HepG2 (cell line): ENCODE results near the gene ZDHHC16. TPM values are rescaled to one million over a fixed set of nuclear protein-coding genes. Genes with fewer than 3 reads are reported as not detected.

Experiments used
- FOXC1 ChIP-seq: sonication (generic); formaldehyde crosslinking; IDR thresholded peaks from 2 replicates; pipeline ENCODE4 v1.8.0; 2022; ENCODE audit warnings: mild to moderate bottlenecking, missing genetic modification reagents, borderline replicate concordance
- FUBP1 ChIP-seq: sonication (generic); formaldehyde crosslinking; IDR thresholded peaks from 2 replicates; pipeline ENCODE4 v1.5.1; 2020; ENCODE audit warnings: missing genetic modification reagents, mild to moderate bottlenecking, borderline replicate concordance
- HIVEP1 ChIP-seq: sonication (generic); formaldehyde crosslinking; IDR thresholded peaks from 2 replicates; pipeline ENCODE4 v1.4.0; 2020; ENCODE audit warnings: mild to moderate bottlenecking, missing genetic modification reagents
- HNF4G ChIP-seq, 2 experiments: sonication (generic) in 1 of 2; formaldehyde crosslinking in 1 of 2; IDR thresholded peaks; 2 replicates each; pipeline versions ENCODE4 v1.4.0 to v1.6.1; 2011 to 2020; ENCODE audit warnings: borderline replicate concordance in 2 of 2, low read depth in 2 of 2, mild to moderate bottlenecking in 2 of 2, low read length in 1 of 2, missing genetic modification reagents in 1 of 2, moderate library complexity in 1 of 2
- ISX ChIP-seq: sonication (generic); formaldehyde crosslinking; conservative IDR thresholded peaks from 2 replicates; pipeline ENCODE4 v1.5.0; 2020; ENCODE audit warnings: missing genetic modification reagents
- KAT8 ChIP-seq: IDR thresholded peaks from 2 replicates; pipeline ENCODE4 v1.6.1; 2016; ENCODE audit warnings: missing genetic modification reagents, missing compliant biosample characterization
- NFRKB ChIP-seq: fragments of 450-650 bp; IDR thresholded peaks from 2 replicates; pipeline ENCODE4 v1.6.1; 2017
- STAG1 ChIP-seq: sonication (generic); formaldehyde crosslinking; IDR thresholded peaks from 2 replicates; pipeline ENCODE4 v1.4.0; 2020; ENCODE audit warnings: missing genetic modification reagents
- TCF7 ChIP-seq: sonication (generic); IDR thresholded peaks from 2 replicates; pipeline ENCODE4 v1.6.1; 2016; ENCODE audit warnings: antibody characterized with exemption, low read depth
- TFDP1 ChIP-seq: IDR thresholded peaks from 2 replicates; pipeline ENCODE4 v1.6.1; 2016; ENCODE audit warnings: missing compliant biosample characterization, missing genetic modification reagents, borderline replicate concordance
- ZC3H13 ChIP-seq: sonication (generic); formaldehyde crosslinking; IDR thresholded peaks from 2 replicates; pipeline ENCODE4 v1.8.1; 2023; ENCODE audit warnings: mild to moderate bottlenecking, missing genetic modification reagents, moderate library complexity
- ZFP1 ChIP-seq: IDR thresholded peaks from 2 replicates; pipeline ENCODE4 v1.6.1; 2016
- ZNF367 ChIP-seq: sonication (generic); formaldehyde crosslinking; IDR thresholded peaks from 2 replicates; pipeline ENCODE4 v1.4.0; 2020; ENCODE audit warnings: missing genetic modification reagents, borderline replicate concordance
- ZNF430 ChIP-seq: sonication (generic); formaldehyde crosslinking; IDR thresholded peaks from 2 replicates; pipeline ENCODE4 v1.9.0; 2021; ENCODE audit warnings: mild to moderate bottlenecking, missing genetic modification reagents
- ZNF556 ChIP-seq: sonication (generic); formaldehyde crosslinking; IDR thresholded peaks from 2 replicates; pipeline ENCODE4 v1.4.0; 2020; ENCODE audit warnings: mild to moderate bottlenecking, missing genetic modification reagents, borderline replicate concordance
- ZNF577 ChIP-seq: sonication (generic); formaldehyde crosslinking; IDR thresholded peaks from 2 replicates; pipeline ENCODE4 v1.4.0; 2020; ENCODE audit warnings: mild to moderate bottlenecking, low read depth, missing genetic modification reagents, borderline replicate concordance
- ZNF589 ChIP-seq: sonication (generic); formaldehyde crosslinking; conservative IDR thresholded peaks from 2 replicates; pipeline ENCODE4 v1.8.0; 2022; ENCODE audit warnings: mild to moderate bottlenecking, moderate library complexity, missing genetic modification reagents
- polyA plus RNA-seq, 8 experiments: library from polyadenylated mRNA; depleted of rRNA in 3 of 8; stranded (reverse) in 7 of 8; unstranded in 1 of 8; fragments of >200 nt; fragmentation: Illumina TruSeq in 4 of 8; extraction: Trizol in 4 of 8; gene quantifications; 2 replicates each; pipeline versions ENCODE4 v1.2.1 to v1.2.3, GENCODE V29; 2011 to 2016; ENCODE audit warnings: low read depth in 4 of 8, missing spikeins in 1 of 8, mixed read lengths in 1 of 8; ENCODE audit not compliant: insufficient read depth in 1 of 8
- total RNA-seq, 5 experiments: library from RNA; depleted of rRNA; stranded (reverse); fragments of >200 nt; fragmentation: Illumina TruSeq; extraction: Trizol; gene quantifications; 2 replicates each; pipeline ENCODE4 v1.2.3, GENCODE V29; 2016; ENCODE audit warnings: low read depth in 1 of 5
- TF ChIP-seq, protein P1 (sequence below): sonication (generic); formaldehyde crosslinking; IDR thresholded peaks from 2 replicates; pipeline ENCODE4 v1.4.0; 2020; ENCODE audit warnings: missing genetic modification reagents
- TF ChIP-seq, protein P2 (sequence below): sonication (generic); formaldehyde crosslinking; IDR thresholded peaks from 2 replicates; pipeline ENCODE4 v1.4.0; 2020; ENCODE audit warnings: mild to moderate bottlenecking, missing genetic modification reagents
- TF ChIP-seq, protein P3 (sequence below): sonication (generic); formaldehyde crosslinking; IDR thresholded peaks from 2 replicates; pipeline ENCODE4 v1.8.0; 2023; ENCODE audit warnings: mild to moderate bottlenecking, missing genetic modification reagents
- TF ChIP-seq, protein P4 (sequence below): IDR thresholded peaks from 2 replicates; pipeline ENCODE4 v1.6.1; 2018; ENCODE audit warnings: missing genetic modification reagents

ZDHHC16 gene
- total and polyA plus RNA-seq, 2 of the 13 experiments (the other 11 are each of a cell fraction or from before 2014, with no cell fraction given), result 40.8 to 41.8 TPM

GRCh38 chr10:97427571-97428179, 18.3 kb upstream of the ZDHHC16 start (continued):
- TF ChIP-seq STAG1 (no peak), ZNF367 (no peak), NFRKB (no peak), HIVEP1 (CRISPR knock-in tag) (no peak), FOXC1 (CRISPR knock-in tag) (0 out of 2 replicates have a peak, but pooled peaks have one; percentile 35), ZNF556 (CRISPR knock-in tag) (0 out of 2 replicates have a peak, but pooled peaks have one; percentile 25), ZNF589 (CRISPR knock-in tag) (no peak), HNF4G (IDR thresholded peaks at IDR 0.05; ENCODE audit: borderline replicate concordance, low read depth, low read length) (peak; percentile 25; the same call in 1 of the 2 replicates), HNF4G (CRISPR knock-in tag; IDR thresholded peaks at IDR 0.05; ENCODE audit: borderline replicate concordance, low read depth) (no peak), ZC3H13 (CRISPR knock-in tag) (0 out of 2 replicates have a peak, but pooled peaks have one; percentile 31), ZFP1 (CRISPR knock-in tag) (no peak), ZNF577 (CRISPR knock-in tag) (no peak), TCF7 (no peak), ZNF430 (CRISPR knock-in tag) (0 out of 2 replicates have a peak, but pooled peaks have one; percentile 49), FUBP1 (CRISPR knock-in tag) (no peak), ISX (CRISPR knock-in tag) (no peak), KAT8 (CRISPR knock-in tag) (no peak), TFDP1 (CRISPR knock-in tag) (no peak)
- TF ChIP-seq, protein P1, sequence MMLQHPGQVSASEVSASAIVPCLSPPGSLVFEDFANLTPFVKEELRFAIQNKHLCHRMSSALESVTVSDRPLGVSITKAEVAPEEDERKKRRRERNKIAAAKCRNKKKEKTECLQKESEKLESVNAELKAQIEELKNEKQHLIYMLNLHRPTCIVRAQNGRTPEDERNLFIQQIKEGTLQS (CRISPR knock-in tag), result no peak
- TF ChIP-seq, protein P2, sequence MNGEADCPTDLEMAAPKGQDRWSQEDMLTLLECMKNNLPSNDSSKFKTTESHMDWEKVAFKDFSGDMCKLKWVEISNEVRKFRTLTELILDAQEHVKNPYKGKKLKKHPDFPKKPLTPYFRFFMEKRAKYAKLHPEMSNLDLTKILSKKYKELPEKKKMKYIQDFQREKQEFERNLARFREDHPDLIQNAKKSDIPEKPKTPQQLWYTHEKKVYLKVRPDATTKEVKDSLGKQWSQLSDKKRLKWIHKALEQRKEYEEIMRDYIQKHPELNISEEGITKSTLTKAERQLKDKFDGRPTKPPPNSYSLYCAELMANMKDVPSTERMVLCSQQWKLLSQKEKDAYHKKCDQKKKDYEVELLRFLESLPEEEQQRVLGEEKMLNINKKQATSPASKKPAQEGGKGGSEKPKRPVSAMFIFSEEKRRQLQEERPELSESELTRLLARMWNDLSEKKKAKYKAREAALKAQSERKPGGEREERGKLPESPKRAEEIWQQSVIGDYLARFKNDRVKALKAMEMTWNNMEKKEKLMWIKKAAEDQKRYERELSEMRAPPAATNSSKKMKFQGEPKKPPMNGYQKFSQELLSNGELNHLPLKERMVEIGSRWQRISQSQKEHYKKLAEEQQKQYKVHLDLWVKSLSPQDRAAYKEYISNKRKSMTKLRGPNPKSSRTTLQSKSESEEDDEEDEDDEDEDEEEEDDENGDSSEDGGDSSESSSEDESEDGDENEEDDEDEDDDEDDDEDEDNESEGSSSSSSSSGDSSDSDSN (CRISPR knock-in tag), result 0 out of 2 replicates have a peak, but pooled peaks have one; percentile 42
- TF ChIP-seq, protein P3, sequence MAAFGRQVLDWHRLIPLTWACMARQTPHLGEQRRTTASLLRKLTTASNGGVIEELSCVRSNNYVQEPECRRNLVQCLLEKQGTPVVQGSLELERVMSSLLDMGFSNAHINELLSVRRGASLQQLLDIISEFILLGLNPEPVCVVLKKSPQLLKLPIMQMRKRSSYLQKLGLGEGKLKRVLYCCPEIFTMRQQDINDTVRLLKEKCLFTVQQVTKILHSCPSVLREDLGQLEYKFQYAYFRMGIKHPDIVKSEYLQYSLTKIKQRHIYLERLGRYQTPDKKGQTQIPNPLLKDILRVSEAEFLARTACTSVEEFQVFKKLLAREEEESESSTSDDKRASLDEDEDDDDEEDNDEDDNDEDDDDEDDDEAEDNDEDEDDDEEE (CRISPR knock-in tag), result peak; percentile 68; the same call in 1 of the 2 replicates
- TF ChIP-seq, protein P4, sequence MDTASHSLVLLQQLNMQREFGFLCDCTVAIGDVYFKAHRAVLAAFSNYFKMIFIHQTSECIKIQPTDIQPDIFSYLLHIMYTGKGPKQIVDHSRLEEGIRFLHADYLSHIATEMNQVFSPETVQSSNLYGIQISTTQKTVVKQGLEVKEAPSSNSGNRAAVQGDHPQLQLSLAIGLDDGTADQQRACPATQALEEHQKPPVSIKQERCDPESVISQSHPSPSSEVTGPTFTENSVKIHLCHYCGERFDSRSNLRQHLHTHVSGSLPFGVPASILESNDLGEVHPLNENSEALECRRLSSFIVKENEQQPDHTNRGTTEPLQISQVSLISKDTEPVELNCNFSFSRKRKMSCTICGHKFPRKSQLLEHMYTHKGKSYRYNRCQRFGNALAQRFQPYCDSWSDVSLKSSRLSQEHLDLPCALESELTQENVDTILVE (CRISPR knock-in tag), result no peak
